ENCODE data around the gene KAZN. TPM values are rescaled to one million over a fixed set of nuclear protein-coding genes. Genes with fewer than 3 reads are reported as not detected.
A peak's percentile ranks its signal among the peaks of the same experiment; 100 is the strongest.

Gene KAZN
- total and polyA plus RNA-seq, 2 of the 8 experiments (the other 6 are each of a cell fraction or from before 2014, with no cell fraction given) = 3.7 to 11.8 TPM

DNA sequence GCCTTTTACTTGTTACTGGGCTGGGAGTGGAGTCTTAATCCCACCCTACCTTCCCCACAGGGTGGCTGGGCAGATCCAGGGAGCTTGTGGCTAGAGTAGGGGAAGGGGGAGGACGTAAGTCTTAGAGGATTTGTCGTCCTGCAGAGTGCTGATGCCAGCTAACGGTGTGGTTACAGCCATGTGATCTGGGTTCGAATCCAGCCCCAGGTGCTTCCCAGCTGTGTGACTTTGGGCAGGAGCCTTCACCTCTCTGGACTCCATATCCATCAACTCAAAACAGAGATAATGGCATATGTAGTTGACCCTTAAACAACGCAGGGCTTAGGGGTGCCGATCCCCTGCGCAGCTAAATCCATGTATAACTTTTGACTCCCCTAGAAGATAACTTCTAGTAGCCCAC, 446.6 kb downstream of the KAZN start:
- Histone ChIP-seq H3K4me2 (ENCODE audit: insufficient read depth in 1 of 2, low read depth in 2 of 2, low read length in 2 of 2) (no peak overlapping the region), H4K20me1 (replicated peaks in 1 of 2; ENCODE audit: control insufficient read depth in 1 of 2, insufficient read depth in 2 of 2, low read length in 2 of 2) (peaks cover 0 to 2% of the 10 kb centered on the region in 2 experiments), H4K8ac (ENCODE audit: extremely low read depth, insufficient read depth, low read length) (no peak overlapping the region), H3K79me2 (ENCODE audit: control insufficient read depth in 1 of 2, insufficient read depth in 2 of 2, low read length in 2 of 2) (no peaks in the 10 kb centered on the region; a peak in 1 of 4 replicates), H2BK5ac (ENCODE audit: low read depth, low read length) (no peak overlapping the region), H2AFZ (ENCODE audit: low read length) (no peak overlapping the region), H2BK15ac (ENCODE audit: low read length) (peak overlapping the region; percentile 72; the same call in 1 of the 2 replicates), H3K79me1 (ENCODE audit: low read depth, low read length) (no peaks in the 10 kb centered on the region), H3K36me3 (ENCODE audit: control insufficient read depth in 2 of 4, insufficient read depth in 4 of 4, low read length in 3 of 4) (no peaks in the 10 kb centered on the region), H3K27ac (ENCODE audit: low read depth, low read length) (no peak overlapping the region), H3K27me3 (replicated peaks in 1 of 4; ENCODE audit: control insufficient read depth in 3 of 4, extremely low read depth in 1 of 4, insufficient read depth in 3 of 4, low read length in 3 of 4) (no peaks in the 10 kb centered on the region), H3K4me3 (ENCODE audit: extremely low read depth in 1 of 4, insufficient read depth in 2 of 4, low read depth in 3 of 4, low read length in 4 of 4) (no peak overlapping the region), H3K56ac (replicated peaks; ENCODE audit: insufficient read length, low read depth, low read length) (no peak overlapping the region), H4K5ac (ENCODE audit: insufficient read length, low read depth, low read length) (no peak overlapping the region), H3K18ac (ENCODE audit: extremely low read depth, low read length) (no peak overlapping the region), H2BK20ac (ENCODE audit: low read length) (no peak overlapping the region), H3K14ac (ENCODE audit: insufficient read length) (no peak overlapping the region), H3K9me3 (ENCODE audit: insufficient read depth in 2 of 2, low read depth in 1 of 2, low read length in 1 of 2) (no peaks in the 10 kb centered on the region), H2BK12ac (ENCODE audit: low read depth, low read length) (0 out of 2 replicates have a peak overlapping the region, but pooled peaks have one; percentile 50), H2AK5ac (ENCODE audit: low read depth, low read length) (0 out of 2 replicates have a peak overlapping the region, but pooled peaks have one; percentile 39), H2BK120ac (replicated peaks; ENCODE audit: low read depth, low read length) (no peak overlapping the region), H3K23ac (ENCODE audit: insufficient read length) (no peak overlapping the region), H3K4me1 (replicated peaks in 1 of 4; ENCODE audit: control insufficient read depth in 3 of 4, insufficient read depth in 4 of 4, low read length in 3 of 4) (no peaks in the 10 kb centered on the region), H3K23me2 (ENCODE audit: low read depth, low read length) (no peaks in the 10 kb centered on the region), H3K9ac (replicated peaks in 1 of 4; ENCODE audit: extremely low read depth in 1 of 4, low read depth in 3 of 4, low read length in 3 of 4) (no peak overlapping the region), H4K91ac (replicated peaks; ENCODE audit: insufficient read length, low read length) (no peak overlapping the region), H3K4ac (replicated peaks; ENCODE audit: insufficient read length, low read depth, low read length) (no peak overlapping the region)
- DNase-seq (ENCODE audit: low read depth in 1 of 2, low spot score in 2 of 2) (no peak), FAIRE-seq (no peak)
- ChIA-PET CTCF (ENCODE audit: partially characterized antibody) (interaction anchor here (0.6 to 3.8 kb wide), 8 partner anchors 8 to 194 kb away, joined by 3 to 53 read pairs (median 4); no protein-coding TSS in a partner anchor), POLR2A (ENCODE audit: partially characterized antibody) (no interaction called here)
- WGBS, 2 experiments (ENCODE audit: extremely low coverage in 1 of 2, insufficient coverage in 1 of 2, insufficient read length in 1 of 2, insufficient replicate concordance in 2 of 2, low coverage in 1 of 2, low lambda C conversion rate in 2 of 2, missing lambda C conversion rate in 1 of 2) = 68% methylated on average over 7 of the region's 7 CpGs; no CpG with 5 or more reads in 1 of the 2 experiments
- TF ChIP-seq RAD21 (IDR thresholded peaks at IDR 0.05 in 1 of 2, conservative IDR thresholded peaks at IDR 0.05 in 1 of 2; ENCODE audit: low read depth in 2 of 2, low read length in 2 of 2) (no peak), HDAC6 (IDR thresholded peaks at IDR 0.05; ENCODE audit: low read depth, low read length) (no peak), RNF2 (IDR thresholded peaks at IDR 0.05; ENCODE audit: borderline replicate concordance, low read depth, low read length, missing control alignments, poor library complexity, severe bottlenecking) (no peak), SAP30 (IDR thresholded peaks at IDR 0.05; ENCODE audit: insufficient read depth, insufficient replicate concordance, low read length) (no peak), BACH1 (IDR thresholded peaks at IDR 0.05; ENCODE audit: low read length) (no peak), EP300 (IDR thresholded peaks at IDR 0.05; ENCODE audit: borderline replicate concordance in 1 of 2, low read depth in 2 of 2, low read length in 2 of 2) (no peak), ATF2 (IDR thresholded peaks at IDR 0.05; ENCODE audit: low read length) (no peak), POLR2A (IDR thresholded peaks at IDR 0.05; ENCODE audit: control extremely low read depth in 1 of 2, low read depth in 2 of 2, low read length in 2 of 2) (no peak), EGR1 (IDR thresholded peaks at IDR 0.05; ENCODE audit: borderline replicate concordance, low read depth, low read length) (no peak), JUND (IDR thresholded peaks at IDR 0.05; ENCODE audit: low read length) (no peak), TBP (IDR thresholded peaks at IDR 0.05; ENCODE audit: low read depth, low read length) (no peak)
